ENCODE data around the gene REM2.

DNA sequence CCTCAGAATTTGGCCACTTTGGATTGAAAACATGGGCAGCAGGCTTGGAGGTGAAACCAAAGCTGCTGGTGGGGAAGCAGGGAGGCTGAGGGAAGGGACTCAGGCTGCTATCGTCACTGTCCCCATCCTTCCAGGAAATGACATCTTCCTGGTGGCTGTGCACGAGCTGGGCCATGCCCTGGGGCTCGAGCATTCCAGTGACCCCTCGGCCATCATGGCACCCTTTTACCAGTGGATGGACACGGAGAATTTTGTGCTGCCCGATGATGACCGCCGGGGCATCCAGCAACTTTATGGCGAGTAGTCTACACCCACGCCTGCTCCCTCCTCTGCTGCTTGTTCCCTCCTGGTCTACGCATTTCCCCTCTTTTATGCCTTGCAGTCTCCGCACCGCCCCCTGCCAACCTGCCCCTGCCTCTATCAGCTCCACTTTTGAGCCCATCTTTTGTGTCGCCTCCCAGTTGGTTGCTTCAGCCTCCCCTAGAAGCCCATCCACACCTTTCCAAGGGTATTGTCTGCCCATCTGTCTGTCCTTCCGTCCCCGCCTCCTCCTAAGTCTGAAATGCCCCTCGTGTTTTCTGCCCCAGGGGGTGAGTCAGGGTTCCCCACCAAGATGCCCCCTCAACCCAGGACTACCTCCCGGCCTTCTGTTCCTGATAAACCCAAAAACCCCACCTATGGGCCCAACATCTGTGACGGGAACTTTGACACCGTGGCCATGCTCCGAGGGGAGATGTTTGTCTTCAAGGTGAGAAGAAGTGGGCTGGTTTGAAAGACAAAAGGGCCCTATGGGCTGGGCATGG is 39.7 kb upstream of the REM2 start:
- TF ChIP-seq EP300 (IDR thresholded peaks at IDR 0.05; ENCODE audit: borderline replicate concordance) (no peak), YY1 (IDR thresholded peaks at IDR 0.05; ENCODE audit: low read depth) (no peak), FOXM1 (IDR thresholded peaks at IDR 0.05; ENCODE audit: borderline replicate concordance, low read depth) (no peak), TEAD4 (IDR thresholded peaks at IDR 0.05) (no peak), REST (IDR thresholded peaks at IDR 0.05; ENCODE audit: low read depth) (no peak)
